CD4-positive, alpha-beta T cell treated with Interleukin-2 at 100 ng/mL for 4 hours (primary cell): ENCODE data around the gene AP1S3.
"Not testable (repeated sequence)": the region's sequence is repeated elsewhere in the genome, so short reads cannot be mapped to it uniquely, and the experiment has no call there.

ENCODE experiments used
- DNase-seq: peaks from one replicate; pipeline ENCODE4 v3.0.0-alpha.2; 2020; ENCODE audit warnings: low spot score

Gene AP1S3

GRCh38 chr2:223837287-223838061, at the start of gene AP1S3:
AP1S3 (minus strand) TSS chr2:223837582; CDS start chr2:223837450, 132 bp downstream.
- DNase-seq: peak; percentile 69

GRCh38 chr2:223887127-223887526, 49.7 kb upstream of the AP1S3 start:
- DNase-seq: no peak

GRCh38 chr2:223886726-223887125, 49.3 kb upstream of the AP1S3 start:
- no peak for DNase-seq

- DNase-seq: no peak
These were observed 47.0 kb upstream of the AP1S3 start for GRCh38 chr2:223884399-223884798.

- no peak for DNase-seq
These were observed 45.3 kb upstream of the AP1S3 start for GRCh38 chr2:223882715-223883114.

GRCh38 chr2:223880796-223881195, 43.4 kb upstream of the AP1S3 start:
- no peak for DNase-seq

GRCh38 chr2:223877721-223878410, 40.5 kb upstream of the AP1S3 start:
- DNase-seq: no peak

- no peak for DNase-seq
These were observed 36.3 kb upstream of the AP1S3 start for GRCh38 chr2:223873672-223874071.

GRCh38 chr2:223872772-223873171, 35.4 kb upstream of the AP1S3 start:
- not testable (repeated sequence) for DNase-seq

GRCh38 chr2:223871661-223872060, 34.3 kb upstream of the AP1S3 start:
- not testable (repeated sequence) for DNase-seq

- DNase-seq: no peak
These were observed 33.6 kb upstream of the AP1S3 start for GRCh38 chr2:223870840-223871611.

GRCh38 chr2:223868005-223868404, 30.6 kb upstream of the AP1S3 start:
- no peak for DNase-seq

- peak; percentile 16 for DNase-seq
These were observed 28.6 kb upstream of the AP1S3 start for GRCh38 chr2:223865907-223866508.

- DNase-seq: peak; percentile 37
These were observed 27.7 kb upstream of the AP1S3 start for GRCh38 chr2:223865124-223865523.

GRCh38 chr2:223863491-223863890, 26.1 kb upstream of the AP1S3 start:
- no peak for DNase-seq

GRCh38 chr2:223860809-223861738, 23.7 kb upstream of the AP1S3 start:
- DNase-seq: no peak

- no peak for DNase-seq
These were observed 21.7 kb upstream of the AP1S3 start for GRCh38 chr2:223859070-223859469.

- no peak for DNase-seq
These were observed 19.2 kb upstream of the AP1S3 start for GRCh38 chr2:223856584-223856983.

- DNase-seq: no peak
These were observed 18.6 kb upstream of the AP1S3 start for GRCh38 chr2:223856021-223856420.

GRCh38 chr2:223855426-223855825, 18.0 kb upstream of the AP1S3 start:
- no peak for DNase-seq

GRCh38 chr2:223854741-223855140, 17.4 kb upstream of the AP1S3 start:
- no peak for DNase-seq
